ENCODE results near the gene COPG2.

Gene COPG2

GRCh38 chr7:130463553-130464434 is 204.8 kb downstream of the COPG2 start:
- DNase-seq: peak in 1 of 2 experiments; percentile 39

- DNase-seq: no peak
Measured at GRCh38 chr7:130461272-130461671, 207.3 kb downstream of the COPG2 start.

GRCh38 chr7:130458257-130458656 is 210.3 kb downstream of the COPG2 start:
- DNase-seq: no peak
